SK-N-SH (cell line): ENCODE measurements around the gene SFI1. TPM values are rescaled to one million over a fixed set of nuclear protein-coding genes. Genes with fewer than 3 reads are reported as not detected.

ENCODE experiments used
- CTCF ChIA-PET: fragments of 300-600, 350-600 bp; formaldehyde crosslinking; extraction: SDS; loops from one replicate; lab custom pipeline; 2021; lab: Yijun Ruan, JAX
- POLR2A ChIA-PET: fragments of 350-600 bp; sonication (Branson Sonifier 250); formaldehyde crosslinking; extraction: SDS; loops from one replicate; lab custom pipeline; 2020; ENCODE audit warnings: antibody characterized with exemption, inconsistent platforms; lab: Yijun Ruan, JAX
- DNase-seq: peaks from one replicate; pipeline ENCODE4 v3.0.0; 2012
- H2AFZ ChIP-seq: fragments of 200-600 bp; sonication (generic); 2 replicates; pipeline ENCODE4 v1.8.1; 2016; ENCODE audit warnings: antibody characterized with exemption, mild to moderate bottlenecking, low read depth
- H3F3A ChIP-seq: fragments of 200-600 bp; sonication (generic); replicated peaks from 2 replicates; pipeline ENCODE3; 2016; ENCODE audit warnings: antibody characterized with exemption, mild to moderate bottlenecking; ENCODE audit not compliant: insufficient read depth
- H3K27ac ChIP-seq, 2 experiments: fragments of 200-500 bp in 1 of 2; fragments of 200-600 bp in 1 of 2; sonication (Bioruptor generic) in 1 of 2; sonication (generic), shearing (Covaris generic) in 1 of 2; 2 replicates each; pipeline versions ENCODE4 v1.5.1 to v1.6.1; 2014 to 2016; ENCODE audit warnings: low read depth in 2 of 2, inconsistent platforms in 1 of 2, low read length in 1 of 2, mild to moderate bottlenecking in 1 of 2, mixed read lengths in 1 of 2
- H3K27me3 ChIP-seq: fragments of 200-600 bp; sonication (generic), shearing (Covaris generic); 2 replicates; pipeline ENCODE4 v1.6.1; 2016; ENCODE audit warnings: mixed run types; ENCODE audit not compliant: insufficient read depth
- H3K36me3 ChIP-seq, 2 experiments: fragments of 200-500 bp in 1 of 2; fragments of 200-600 bp in 1 of 2; sonication (Bioruptor generic) in 1 of 2; sonication (generic) in 1 of 2; replicated peaks in 1 of 2; 2 replicates each; pipeline versions ENCODE3 to v1.5.1; 2014 to 2016; ENCODE audit warnings: low read length in 1 of 2, mild to moderate bottlenecking in 1 of 2; ENCODE audit not compliant: insufficient read depth in 2 of 2, control insufficient read depth in 1 of 2
- H3K4me1 ChIP-seq, 2 experiments: fragments of 200-500 bp in 1 of 2; fragments of 200-600 bp in 1 of 2; sonication (Bioruptor generic) in 1 of 2; sonication (generic), shearing (Covaris generic) in 1 of 2; 2 replicates each; pipeline versions ENCODE4 v1.5.1 to v1.6.1; 2014 to 2016; ENCODE audit warnings: low read depth in 1 of 2, low read length in 1 of 2, mixed run types in 1 of 2; ENCODE audit not compliant: insufficient read depth in 2 of 2, control insufficient read depth in 1 of 2
- H3K4me2 ChIP-seq: fragments of 200-600 bp; sonication (generic), shearing (Covaris generic); 2 replicates; pipeline ENCODE4 v1.6.1; 2017; ENCODE audit warnings: mixed run types
- H3K4me3 ChIP-seq, 2 experiments: fragments of 200-500 bp in 1 of 2; fragments of 200-600 bp in 1 of 2; sonication (Bioruptor generic) in 1 of 2; sonication (generic), shearing (Covaris generic) in 1 of 2; 2 replicates each; pipeline versions ENCODE4 v1.5.1 to v1.8.1; 2014 to 2016; ENCODE audit warnings: low read depth in 2 of 2, inconsistent platforms in 1 of 2, low read length in 1 of 2, mild to moderate bottlenecking in 1 of 2, mixed read lengths in 1 of 2, moderate library complexity in 1 of 2
- H3K79me2 ChIP-seq: fragments of 200-600 bp; sonication (generic); 2 replicates; pipeline ENCODE4 v1.8.1; 2017; ENCODE audit warnings: mild to moderate bottlenecking; ENCODE audit not compliant: insufficient read depth
- H3K9ac ChIP-seq: fragments of 200-600 bp; sonication (generic); 2 replicates; pipeline ENCODE4 v1.6.1; 2017; ENCODE audit warnings: mixed run types
- H3K9me2 ChIP-seq: fragments of 200-600 bp; sonication (generic); 2 replicates; pipeline ENCODE4 v1.6.1; 2017; ENCODE audit warnings: mixed run types
- H3K9me3 ChIP-seq: fragments of 200-600 bp; sonication (generic); 2 replicates; pipeline ENCODE4 v1.6.1; 2017; ENCODE audit warnings: mixed run types, mild to moderate bottlenecking, moderate library complexity
- H4K20me1 ChIP-seq: fragments of 200-600 bp; sonication (generic); 2 replicates; pipeline ENCODE4 v1.6.1; 2017; ENCODE audit warnings: mild to moderate bottlenecking, mixed run types; ENCODE audit not compliant: insufficient read depth
- CTCF ChIP-seq: fragments of 200-600 bp; sonication (generic); IDR thresholded peaks from 2 replicates; pipeline ENCODE4 v1.6.1; 2017; ENCODE audit warnings: antibody characterized with exemption, mild to moderate bottlenecking, moderate library complexity
- FOSL2 ChIP-seq: IDR thresholded peaks from 2 replicates; pipeline ENCODE4 v1.4.0; 2012; ENCODE audit warnings: low read depth, mild to moderate bottlenecking, moderate library complexity, borderline replicate concordance
- FOXM1 ChIP-seq: IDR thresholded peaks from 2 replicates; pipeline ENCODE4 v1.4.0; 2012; ENCODE audit warnings: low read depth, mild to moderate bottlenecking
- IRF3 ChIP-seq: fragments of 150-350 bp; IDR thresholded peaks from 2 replicates; pipeline ENCODE4 v1.6.1; 2016; ENCODE audit warnings: mild to moderate bottlenecking, low read depth, low read length
- JUND ChIP-seq: IDR thresholded peaks from 2 replicates; pipeline ENCODE4 v1.4.0; 2012
- MAX ChIP-seq: IDR thresholded peaks from 2 replicates; pipeline ENCODE4 v1.4.0; 2012; ENCODE audit warnings: low read depth
- MEF2A ChIP-seq: IDR thresholded peaks from 2 replicates; pipeline ENCODE4 v1.4.0; 2012; ENCODE audit warnings: low read depth, borderline replicate concordance
- NRF1 ChIP-seq: IDR thresholded peaks from 2 replicates; pipeline ENCODE4 v1.6.1; 2012; ENCODE audit warnings: low read depth, mild to moderate bottlenecking, low read length
- PBX3 ChIP-seq: IDR thresholded peaks from 2 replicates; pipeline ENCODE4; 2012
- POLR2AphosphoS5 ChIP-seq: IDR thresholded peaks from 2 replicates; pipeline ENCODE4 v1.6.1; 2012; ENCODE audit warnings: low read depth, low read length
- RCOR1 ChIP-seq: fragments of 150-350 bp; IDR thresholded peaks from 2 replicates; pipeline ENCODE4 v1.6.1; 2017; ENCODE audit warnings: antibody characterized with exemption, low read length
- REST ChIP-seq: IDR thresholded peaks from 2 replicates; pipeline ENCODE4 v1.6.1; 2012; ENCODE audit warnings: mild to moderate bottlenecking, low read depth, low read length, moderate library complexity
- TAF1 ChIP-seq: IDR thresholded peaks from 2 replicates; pipeline ENCODE4 v1.6.1; 2012; ENCODE audit warnings: low read depth, mild to moderate bottlenecking, low read length, moderate library complexity, borderline replicate concordance
- TCF12 ChIP-seq: IDR thresholded peaks from 2 replicates; pipeline ENCODE4 v1.4.0; 2012
- TEAD4 ChIP-seq: IDR thresholded peaks from 2 replicates; pipeline ENCODE4 v1.4.0; 2012; ENCODE audit warnings: mild to moderate bottlenecking, borderline replicate concordance; ENCODE audit not compliant: insufficient read depth
- USF1 ChIP-seq: IDR thresholded peaks from 2 replicates; pipeline ENCODE4 v1.4.0; 2012; ENCODE audit warnings: low read depth, borderline replicate concordance
- WGBS: methylation state at CpG from one replicate; pipeline ENCODE4 v1.1.6; 2017; ENCODE audit warnings: low lambda C conversion rate; 5-methylcytosine and 5-hydroxymethylcytosine counted together
- polyA plus RNA-seq, 3 experiments: library from polyadenylated mRNA; depleted of rRNA; stranded (reverse); fragments of >200 nt; gene quantifications; 2 replicates each; pipeline ENCODE4 v1.2.3, GENCODE V29; 2012

Gene SFI1
- polyA plus RNA-seq, 1 of the 3 experiments (the other 2 are of a cell fraction): 24.7 TPM

GRCh38 chr22:31626427-31627150 is 130.3 kb downstream of the SFI1 start (continued):
- no peak for TF ChIP-seq MAX
- TF ChIP-seq TCF12: no peak
- TF ChIP-seq JUND: no peak
- no peak for TF ChIP-seq USF1
- TF ChIP-seq TEAD4: no peak
- TF ChIP-seq MEF2A: no peak
- no peak for TF ChIP-seq NRF1
- TF ChIP-seq CTCF: no peak

GRCh38 chr22:31627223-31627731 is 130.9 kb downstream of the SFI1 start:
- peak; percentile 75 for DNase-seq
- H4K20me1 ChIP-seq: peaks cover 64% of the 10 kb centered on the region
- peaks cover 83% of the 10 kb centered on the region for H3K79me2 ChIP-seq
- H3K4me1 ChIP-seq: peaks cover 0 to 72% of the 10 kb centered on the region in 2 experiments; a peak in 1 of 4 replicates
- H3K9me3 ChIP-seq: no peaks in the 10 kb centered on the region
- H3K4me2 ChIP-seq: no peak overlapping the region
- H2AFZ ChIP-seq: no peak overlapping the region
- no peaks in the 10 kb centered on the region for H3K9me2 ChIP-seq
- H3K9ac ChIP-seq: no peak overlapping the region
- peaks cover 9 to 17% of the 10 kb centered on the region in 2 experiments for H3K36me3 ChIP-seq
- no peak overlapping the region for H3K4me3 ChIP-seq
- H3K27ac ChIP-seq: peak overlapping the region in 1 of 2 experiments; percentile 17; a peak in 1 of 4 replicates
- WGBS: 76% methylated on average over 3 of the region's 8 CpGs
- ChIA-PET POLR2A (no interaction called here), CTCF (interaction anchor here (1.0 to 2.3 kb wide), 2 partner anchors 11 to 38 kb away, joined by 3 to 6 read pairs; no protein-coding TSS in a partner anchor)
- no peaks in the 10 kb centered on the region for H3F3A ChIP-seq
- TF ChIP-seq REST: no peak
- no peak for TF ChIP-seq PBX3
- TF ChIP-seq POLR2AphosphoS5: no peak
- TF ChIP-seq FOXM1: no peak
- no peak for TF ChIP-seq CTCF
- no peak for TF ChIP-seq IRF3
- TF ChIP-seq TEAD4: no peak
- no peak for TF ChIP-seq TAF1
- TF ChIP-seq RCOR1: no peak
- no peak for TF ChIP-seq JUND
- no peak for TF ChIP-seq FOSL2
- TF ChIP-seq, all 33 proteins: peak for 0
- H3K27me3 ChIP-seq: no peaks in the 10 kb centered on the region
